Gastrocnemius medialis (tissue), 4 donors: ENCODE data around the gene C1QTNF8.

ENCODE experiments used
- CTCF ChIP-seq, 5 experiments: fragments of 450-650 bp in 3 of 5; fragments of 200-600 bp in 2 of 5; sonication (generic) in 2 of 5; IDR thresholded peaks in 4 of 5; conservative IDR thresholded peaks in 1 of 5; 1 replicate in 4 of 5; 2 replicates in 1 of 5; pipeline ENCODE4 v1.5.1; 2016 to 2019; ENCODE audit warnings: antibody characterized with exemption in 5 of 5, mild to moderate bottlenecking in 3 of 5, moderate library complexity in 3 of 5
- POLR2A ChIP-seq, 2 donors: fragments of 450-650 bp; IDR thresholded peaks; one replicate each; pipeline ENCODE4 v1.6.1; 2017; ENCODE audit warnings: antibody characterized with exemption in 2 of 2, mild to moderate bottlenecking in 2 of 2, moderate library complexity in 2 of 2

GRCh38 chr16:1058216-1058615 is 37.8 kb downstream of the C1QTNF8 start:
- no peak for TF ChIP-seq CTCF (IDR thresholded peaks at IDR 0.05 in 4 of 5, conservative IDR thresholded peaks at IDR 0.05 in 1 of 5)
- TF ChIP-seq POLR2A (IDR thresholded peaks at IDR 0.05) = no peak
